Tibial nerve (tissue), 4 donors: ENCODE results near the gene MPI. TPM values are rescaled to one million over a fixed set of nuclear protein-coding genes. Genes with fewer than 3 reads are reported as not detected.

Experiments used
- DNase-seq, 2 donors: peaks; one replicate each; pipeline ENCODE4 v3.0.0-alpha.2; 2019; ENCODE audit warnings: low spot score in 2 of 2
- H3K27ac ChIP-seq, 4 donors: fragments of 200-600 bp; sonication (generic) in 3 of 4; one replicate each; pipeline ENCODE4 v1.5.1; 2017 to 2019; ENCODE audit warnings: mild to moderate bottlenecking in 1 of 4
- H3K27me3 ChIP-seq, 2 donors: fragments of 200-600 bp; sonication (generic) in 1 of 2; one replicate each; pipeline versions ENCODE4 v1.5.1 to v1.6.0; 2017 to 2019
- H3K36me3 ChIP-seq, 3 donors: fragments of 200-600 bp; sonication (generic); one replicate each; pipeline ENCODE4 v1.5.1; 2018 to 2019
- H3K4me1 ChIP-seq, 4 donors: fragments of 200-600 bp; sonication (generic) in 3 of 4; one replicate each; pipeline ENCODE4 v1.5.1; 2017 to 2019
- H3K4me3 ChIP-seq, 4 donors: fragments of 200-600 bp; sonication (generic) in 3 of 4; one replicate each; pipeline ENCODE4 v1.5.1; 2017 to 2019; ENCODE audit warnings: mild to moderate bottlenecking in 1 of 4, moderate library complexity in 1 of 4
- H3K9me3 ChIP-seq, 4 donors: fragments of 200-600 bp; sonication (generic) in 3 of 4; one replicate each; pipeline ENCODE4 v1.5.1; 2017 to 2019
- CTCF ChIP-seq, 5 experiments: fragments of 200-600 bp in 3 of 5; fragments of 450-650 bp in 2 of 5; sonication (generic) in 3 of 5; IDR thresholded peaks; one replicate each; pipeline ENCODE4 v1.5.1; 2016 to 2019; ENCODE audit warnings: antibody characterized with exemption in 5 of 5, mild to moderate bottlenecking in 3 of 5, moderate library complexity in 2 of 5
- EP300 ChIP-seq, 2 donors: sonication (generic); formaldehyde crosslinking; IDR thresholded peaks; one replicate each; pipeline ENCODE4 v1.6.1; 2017; ENCODE audit warnings: antibody characterized with exemption in 2 of 2, mild to moderate bottlenecking in 1 of 2
- POLR2A ChIP-seq, 2 donors: fragments of 450-650 bp; IDR thresholded peaks; one replicate each; pipeline ENCODE4 v1.6.1; 2017; ENCODE audit warnings: antibody characterized with exemption in 2 of 2, mild to moderate bottlenecking in 2 of 2, moderate library complexity in 2 of 2
- WGBS, 2 donors: methylation state at CpG; one replicate each; pipeline ENCODE4 v1.1.5; 2018; 5-methylcytosine and 5-hydroxymethylcytosine counted together
- small RNA-seq: library from RNA; depleted of rRNA; stranded (forward); fragments of <200 nt; gene quantifications from one replicate; pipeline ENCODE3, GENCODE V24; 2016
- total RNA-seq, 4 donors: library from RNA; depleted of rRNA; stranded (reverse); fragments of >200 nt; gene quantifications; one replicate each; pipeline ENCODE4 v1.1.0, GENCODE V29; 2016

Gene MPI
- total RNA-seq, 4 donors from 2014 or later, result 42.4 to 79.3 (median 60.8) TPM

- TF ChIP-seq POLR2A (IDR thresholded peaks at IDR 0.05) (peak; percentile 53 to 69), CTCF (IDR thresholded peaks at IDR 0.05) (peak in 2 of 5 experiments; percentile 17 to 42), EP300 (IDR thresholded peaks at IDR 0.05) (peak in 1 of 2 donors; percentile 81)
- peak; percentile 89 to 93 for DNase-seq
- peak within 1 kb of the TSS; percentile 58 to 99 (median 92) for H3K4me3 ChIP-seq
- whole genome bisulfite sequencing, 2 donors, result 0 to 2% methylated on average over 28 to 62 of the region's 85 CpGs
- H3K9me3 ChIP-seq, result no peaks in the 10 kb centered on the region
- no peaks in the 10 kb centered on the region for H3K36me3 ChIP-seq
- H3K27me3 ChIP-seq, result no peaks in the 10 kb centered on the region
- peaks cover 0 to 38% (median 9%) of the 10 kb centered on the region in 4 donors for H3K4me1 ChIP-seq
- peak within 1 kb of the TSS; percentile 68 to 96 (median 90) for H3K27ac ChIP-seq
Observed at GRCh38 chr15:74937590-74938371, 47.9 kb downstream of the MPI start, which contains the start of gene COX5A. Gene COX5A, minus strand, starts transcription at chr15:74938073. Its CDS starts 59 bp downstream, at chr15:74938014.

- H3K27me3 ChIP-seq, result no peaks in the 10 kb centered on the region
- no peaks in the 10 kb centered on the region for H3K9me3 ChIP-seq
- WGBS, 2 donors, result 27 to 50% methylated on average over 4 to 7 of the region's 7 CpGs
- H3K4me1 ChIP-seq, result peaks cover 0 to 18% (median 5%) of the 10 kb centered on the region in 4 donors
- peak; percentile 76 to 95 for DNase-seq
- H3K36me3 ChIP-seq, result no peaks in the 10 kb centered on the region
- H3K4me3 ChIP-seq, result no peak overlapping the region
- TF ChIP-seq POLR2A (IDR thresholded peaks at IDR 0.05) (no peak), EP300 (IDR thresholded peaks at IDR 0.05) (no peak), CTCF (IDR thresholded peaks at IDR 0.05) (peak; percentile 92 to 98 (median 95))
- no peak overlapping the region for H3K27ac ChIP-seq
Observed at GRCh38 chr15:74950078-74950908, 60.5 kb downstream of the MPI start.

DNA sequence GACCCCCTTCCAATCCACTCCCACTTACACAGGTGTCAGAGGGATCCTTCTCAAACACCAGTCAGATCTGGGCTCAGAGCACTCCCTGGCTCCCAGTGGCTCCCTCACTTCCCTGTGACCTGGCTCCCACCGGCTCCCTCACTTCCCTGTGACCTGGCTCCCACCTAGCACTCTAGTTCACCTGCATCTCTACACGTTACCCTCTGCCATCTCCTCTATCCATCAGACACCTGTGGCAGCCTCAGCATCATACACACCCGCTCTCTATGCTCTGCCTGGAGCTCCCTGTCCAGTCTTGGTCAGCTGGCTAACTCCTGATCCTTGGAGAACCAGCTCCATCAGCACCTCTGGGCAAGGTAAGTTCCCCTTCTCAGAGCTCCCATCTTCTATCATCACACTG lies 61.2 kb downstream of the MPI start:
- 62 to 82% methylated on average over 3 of the region's 3 CpGs for WGBS, 2 donors
- no peak overlapping the region for H3K4me3 ChIP-seq
- H3K9me3 ChIP-seq, result no peaks in the 10 kb centered on the region
- DNase-seq, result no peak
- H3K27me3 ChIP-seq, result no peaks in the 10 kb centered on the region
- no peak overlapping the region for H3K27ac ChIP-seq
- no peaks in the 10 kb centered on the region for H3K36me3 ChIP-seq
- H3K4me1 ChIP-seq, result peaks cover 0 to 26% (median 8%) of the 10 kb centered on the region in 4 donors
- TF ChIP-seq CTCF (IDR thresholded peaks at IDR 0.05) (no peak), EP300 (IDR thresholded peaks at IDR 0.05) (no peak), POLR2A (IDR thresholded peaks at IDR 0.05) (no peak)

Small RNA genes lying within 50 kb of the gene (small RNA-seq; reads per million reads assigned to genes)
- 0.38 reads per million for gene MIR6882

Other genes starting within 250 kb of the MPI start
- gene EDC3, start 194.0 kb upstream of the MPI start, total RNA-seq, result 10 to 100 TPM; 14.4 to 18.8 (median 17.2) TPM
- 1 to 10 TPM in 3 of 4 donors, under 1 TPM in 1; 0.44 to 5.1 (median 2.9) TPM for gene CYP1A1, start 164.5 kb upstream of the MPI start, total RNA-seq
- not detected for gene CYP1A2, start 141.2 kb upstream of the MPI start, total RNA-seq
- 10 to 100 TPM; 14.9 to 56.4 (median 24.5) TPM for gene CSK, start 108.0 kb upstream of the MPI start, total RNA-seq
- gene LMAN1L, start 77.2 kb upstream of the MPI start, total RNA-seq, result under 1 TPM in 1 of 4 donors, not detected in 3; 0.42 TPM
- not detected for gene CPLX3, start 63.4 kb upstream of the MPI start, total RNA-seq
- gene ULK3, start 46.9 kb upstream of the MPI start, total RNA-seq, result 10 to 100 TPM; 42.6 to 86.7 (median 48.9) TPM
- gene SCAMP2, start 16.7 kb upstream of the MPI start, total RNA-seq, result 10 to 100 TPM; 47.6 to 72.0 (median 65.7) TPM
- 10 to 100 TPM; 59.4 to 84.6 (median 80.7) TPM for gene FAM219B, start 16.8 kb downstream of the MPI start, total RNA-seq
- gene COX5A, start 48.0 kb downstream of the MPI start, total RNA-seq, result 10 to 100 TPM; 27.8 to 51.3 (median 32.1) TPM
- 10 to 100 TPM; 10.1 to 15.9 (median 13.0) TPM for gene RPP25, start 66.7 kb downstream of the MPI start, total RNA-seq
- 10 to 100 TPM in 2 of 4 donors, 1 to 10 TPM in 2; 1.5 to 14.1 (median 8.8) TPM for gene SCAMP5, start 105.5 kb downstream of the MPI start, total RNA-seq
- 10 to 100 TPM; 19.8 to 42.5 (median 36.4) TPM for gene PPCDC, start 133.5 kb downstream of the MPI start, total RNA-seq